AG09319 (cell line): ENCODE data around the gene RB1.

Experiments
- DNase-seq: peaks from one replicate; pipeline ENCODE4 v3.0.0-alpha.2; 2010; ENCODE audit warnings: low read depth; ENCODE audit errors: extremely low read depth
- TF ChIP-seq, protein P1 (sequence below): IDR thresholded peaks from 2 replicates; pipeline ENCODE4 v1.5.1; 2011; ENCODE audit warnings: low read depth, mild to moderate bottlenecking, inconsistent platforms, low read length, moderate library complexity

RB1 gene

DNA sequence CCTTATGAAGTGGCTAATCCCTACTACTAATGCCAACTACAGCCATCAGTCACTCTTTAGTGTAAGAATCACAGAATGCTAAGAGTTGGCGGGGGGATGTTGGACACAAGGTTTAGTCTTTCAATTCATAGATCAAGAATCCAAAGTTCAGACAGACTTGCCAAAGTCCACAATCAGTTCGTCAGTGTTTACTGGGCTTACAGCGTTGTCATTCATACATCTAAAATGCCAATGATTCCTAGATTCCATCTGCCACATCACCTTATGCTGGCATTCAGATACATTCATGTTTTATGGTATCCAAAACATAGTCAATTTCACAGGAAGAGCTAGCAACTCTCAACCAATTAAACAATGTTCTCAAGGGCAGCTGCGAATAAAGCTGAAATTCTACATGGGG is 211.2 kb downstream of the RB1 start:
- no peak for DNase-seq
- TF ChIP-seq, protein P1, sequence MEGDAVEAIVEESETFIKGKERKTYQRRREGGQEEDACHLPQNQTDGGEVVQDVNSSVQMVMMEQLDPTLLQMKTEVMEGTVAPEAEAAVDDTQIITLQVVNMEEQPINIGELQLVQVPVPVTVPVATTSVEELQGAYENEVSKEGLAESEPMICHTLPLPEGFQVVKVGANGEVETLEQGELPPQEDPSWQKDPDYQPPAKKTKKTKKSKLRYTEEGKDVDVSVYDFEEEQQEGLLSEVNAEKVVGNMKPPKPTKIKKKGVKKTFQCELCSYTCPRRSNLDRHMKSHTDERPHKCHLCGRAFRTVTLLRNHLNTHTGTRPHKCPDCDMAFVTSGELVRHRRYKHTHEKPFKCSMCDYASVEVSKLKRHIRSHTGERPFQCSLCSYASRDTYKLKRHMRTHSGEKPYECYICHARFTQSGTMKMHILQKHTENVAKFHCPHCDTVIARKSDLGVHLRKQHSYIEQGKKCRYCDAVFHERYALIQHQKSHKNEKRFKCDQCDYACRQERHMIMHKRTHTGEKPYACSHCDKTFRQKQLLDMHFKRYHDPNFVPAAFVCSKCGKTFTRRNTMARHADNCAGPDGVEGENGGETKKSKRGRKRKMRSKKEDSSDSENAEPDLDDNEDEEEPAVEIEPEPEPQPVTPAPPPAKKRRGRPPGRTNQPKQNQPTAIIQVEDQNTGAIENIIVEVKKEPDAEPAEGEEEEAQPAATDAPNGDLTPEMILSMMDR = no peak

GRCh38 chr13:48515732-48516131 is 212.2 kb downstream of the RB1 start:
- DNase-seq = no peak
- TF ChIP-seq, protein P1 = no peak

DNA sequence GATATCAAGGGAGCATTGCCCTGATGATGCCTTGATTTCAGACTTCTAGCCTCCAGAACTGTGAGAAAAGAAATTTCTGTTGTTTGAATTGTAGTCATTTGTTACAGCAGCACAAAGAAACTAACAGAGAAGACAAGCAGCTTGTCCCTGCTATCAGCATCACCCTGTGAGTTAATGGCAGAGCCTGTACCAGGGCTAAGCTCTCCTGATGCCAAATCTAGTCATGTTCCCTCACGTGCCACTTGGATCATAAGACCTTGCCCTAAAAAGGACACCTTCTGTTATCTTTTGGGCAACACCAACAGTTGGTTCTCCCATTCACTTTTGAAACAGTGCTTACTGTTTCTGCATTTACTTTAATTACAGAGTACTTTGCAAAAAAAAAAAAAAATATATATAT is 214.5 kb downstream of the RB1 start:
- TF ChIP-seq, protein P1 = no peak

GRCh38 chr13:48526286-48526685 is 222.7 kb downstream of the RB1 start:
- no peak for DNase-seq
- TF ChIP-seq, protein P1 = no peak

More for the DNA sequence above, 214.5 kb downstream of the RB1 start:
- no peak for DNase-seq

DNA sequence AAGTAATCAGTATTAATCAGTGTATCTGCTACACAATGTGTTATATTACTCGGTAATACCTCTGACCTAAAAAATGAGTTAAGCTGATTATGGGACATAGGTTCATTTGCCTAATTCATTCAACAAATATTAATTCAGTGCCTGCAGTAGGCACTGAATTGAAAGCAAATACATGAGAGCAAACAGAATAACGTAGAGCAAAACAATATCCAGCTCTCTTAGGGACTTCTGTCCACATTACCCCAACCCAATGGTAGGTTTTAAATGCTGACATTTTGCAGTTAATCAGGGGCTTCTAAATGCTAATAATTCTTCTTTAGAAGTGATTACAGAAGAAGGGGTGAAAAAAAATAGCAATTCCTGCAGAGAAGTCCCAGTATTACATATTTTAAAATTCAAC is 224.4 kb downstream of the RB1 start:
- TF ChIP-seq, protein P1 = no peak
- no peak for DNase-seq

DNA sequence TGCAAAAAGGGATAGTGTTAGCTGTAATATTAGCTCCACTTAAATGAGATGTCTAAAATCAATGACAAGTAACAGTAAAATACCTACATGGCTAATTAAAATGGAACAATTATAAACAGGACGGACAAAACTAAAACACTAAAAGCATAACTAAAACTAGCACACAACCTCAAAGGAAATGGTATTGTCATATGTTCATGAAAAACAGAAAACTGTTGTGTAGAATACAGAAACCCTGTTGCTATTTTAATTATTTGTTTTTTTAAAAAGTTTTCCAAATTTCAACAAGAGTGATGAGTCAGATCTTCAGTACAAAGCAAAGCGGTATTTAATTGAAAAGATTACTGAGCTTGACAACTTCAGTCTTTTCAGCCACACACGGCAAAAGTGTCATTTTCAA is 225.2 kb downstream of the RB1 start:
- TF ChIP-seq, protein P1 = no peak
- no peak for DNase-seq

GRCh38 chr13:48530833-48531232 is 227.3 kb downstream of the RB1 start:
- no peak for DNase-seq
- TF ChIP-seq, protein P1 = no peak
